ENCODE measurements around the gene SBK1. TPM values are rescaled to one million over a fixed set of nuclear protein-coding genes. Genes with fewer than 3 reads are reported as not detected.

SBK1 gene
- total and polyA plus RNA-seq, 10 of the 15 experiments (the other 5 are each of a cell fraction or from before 2014, with no cell fraction given), result 0.04 to 0.26 (median 0.06) TPM; not detected in 4

GRCh38 chr16:28273511-28273910, 18.8 kb upstream of the SBK1 start:
- TF ChIP-seq FOXM1 (IDR thresholded peaks at IDR 0.05; ENCODE audit: low read depth, low read length), result no peak
- TF ChIP-seq PAX8 (IDR thresholded peaks at IDR 0.05), result no peak
- TF ChIP-seq E2F4 (IDR thresholded peaks at IDR 0.05; ENCODE audit: low read depth, low read length), result no peak
- TF ChIP-seq SIX5 (IDR thresholded peaks at IDR 0.05; ENCODE audit: low read depth, low read length, severe bottlenecking), result no peak
- TF ChIP-seq RCOR1 (conservative IDR thresholded peaks at IDR 0.05; ENCODE audit: low read depth, low read length), result no peak
- no peak for TF ChIP-seq HSF1 (IDR thresholded peaks at IDR 0.05; ENCODE audit: low read depth, low read length)
- no peak for TF ChIP-seq ZBTB40 (IDR thresholded peaks at IDR 0.05; ENCODE audit: borderline replicate concordance)
- Histone ChIP-seq H3K27me3 (replicated peaks in 1 of 2; ENCODE audit: control insufficient read depth in 2 of 2, insufficient read depth in 2 of 2, low read length in 1 of 2) (no peaks in the 10 kb centered on the region; a peak in 1 of 4 replicates), H2AFZ (ENCODE audit: control insufficient read depth, low read depth, low read length) (no peak overlapping the region), H3K9ac (ENCODE audit: control insufficient read depth, insufficient read depth, low read length) (no peak overlapping the region), H4K20me1 (ENCODE audit: control insufficient read depth, insufficient read depth) (no peaks in the 10 kb centered on the region), H3K4me1 (ENCODE audit: control insufficient read depth, insufficient read depth, low read length) (peaks cover 2% of the 10 kb centered on the region; the same call in 1 of the 2 replicates), H3K9me3 (replicated peaks; ENCODE audit: control insufficient read depth, insufficient read depth, low read length) (no peaks in the 10 kb centered on the region), H3K36me3 (ENCODE audit: control insufficient read depth in 2 of 2, insufficient read depth in 2 of 2, low read length in 1 of 2) (no peaks in the 10 kb centered on the region), H3K27ac (ENCODE audit: control insufficient read depth, insufficient read depth) (no peak overlapping the region), H3K4me3 (no peak overlapping the region), H3K4me2 (ENCODE audit: control insufficient read depth, insufficient read depth) (no peak overlapping the region), H3K79me2 (ENCODE audit: control insufficient read depth, insufficient read depth, low read length) (no peaks in the 10 kb centered on the region)
- intact Hi-C loops (cut with micrococcal nuclease; ENCODE audit: unreplicated experiment) (no loop called here), in situ Hi-C loops (cut with MboI) (no loop called here)
- SMC1A ChIA-PET (ENCODE audit: uncharacterized antibody, unreplicated experiment), result interaction anchor here (0.7 to 0.9 kb wide), 2 partner anchors 10 to 1324 kb away, joined by 3 read pairs; no protein-coding TSS in a partner anchor
- RAD21 ChIA-PET (ENCODE audit: unreplicated experiment), result interaction anchor here (0.6 kb wide), 1 partner anchor 1164 kb away, joined by 4 read pairs; no protein-coding TSS in a partner anchor
- ATAC-seq (no peak), FAIRE-seq (no peak), DNase-seq (ENCODE audit: low read depth, low spot score) (no peak)
- POLR2A ChIA-PET, result no interaction called here
- no TSS peak for BruUV-seq (replicated peaks)
- CTCF ChIA-PET, result interaction anchor here (0.8 to 0.9 kb wide), 2 partner anchors 41 to 44 kb away, joined by 3 read pairs; no protein-coding TSS in a partner anchor
- WGBS (ENCODE audit: insufficient coverage, insufficient replicate concordance, low lambda C conversion rate, missing lambda C conversion rate), result 12% methylated on average over 4 of the region's 4 CpGs

All from GM12878 (cell line).